Endometrium (tissue), 2 donors: ENCODE measurements around the gene RAMP3.

Source experiments
- FAIRE-seq: peaks from 2 replicates; lab custom pipeline; 2012; peaks lifted over from hg19 to GRCh38; lab: Jason Lieb, UNC
- donor health status: control.
- donor health status: control.

Gene RAMP3

DNA sequence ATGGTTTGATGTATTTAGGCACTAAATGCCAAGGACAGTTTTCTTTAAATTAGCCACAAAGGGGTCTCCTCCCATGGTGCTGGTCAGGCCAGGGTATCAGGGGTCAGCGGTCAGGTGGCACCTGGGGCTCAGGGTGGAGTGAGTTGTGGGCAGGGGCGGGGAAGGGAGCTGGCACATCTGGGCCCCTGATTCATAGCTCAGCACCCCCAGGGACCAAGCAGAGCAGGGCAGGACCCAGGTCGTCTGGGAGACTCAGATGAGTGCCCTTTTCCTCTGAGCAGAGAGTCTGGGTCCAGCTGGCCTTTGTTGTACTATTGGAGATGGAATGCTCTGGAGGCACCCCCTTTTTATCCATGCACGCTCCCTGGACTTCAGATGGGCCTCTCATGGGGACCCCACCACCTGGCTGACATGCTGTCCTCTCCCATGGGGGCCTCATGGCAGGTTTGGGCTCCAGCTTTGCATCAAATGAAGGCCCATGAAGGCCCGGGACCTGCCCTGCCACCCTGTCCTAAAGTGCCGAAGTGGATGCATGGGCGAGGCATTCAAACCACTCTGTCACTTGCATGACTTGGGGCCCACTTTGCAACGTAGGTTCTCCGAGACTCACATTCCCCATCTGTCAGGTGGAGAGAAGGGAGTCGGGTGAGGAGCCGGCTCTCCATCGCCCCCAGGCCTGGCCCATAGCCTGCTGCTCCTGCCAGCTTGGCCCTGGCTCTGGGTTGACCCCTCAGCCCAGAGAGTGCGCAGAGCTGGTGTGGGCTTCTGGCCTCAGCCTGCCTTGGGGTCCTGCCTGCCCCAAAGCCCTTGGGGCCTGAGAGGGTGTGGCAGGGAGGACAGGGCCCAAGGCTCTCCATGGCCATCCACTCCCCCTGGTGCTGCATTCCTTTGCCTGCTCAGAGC is 66.4 kb downstream of the RAMP3 start:
- FAIRE-seq = no peak

DNA sequence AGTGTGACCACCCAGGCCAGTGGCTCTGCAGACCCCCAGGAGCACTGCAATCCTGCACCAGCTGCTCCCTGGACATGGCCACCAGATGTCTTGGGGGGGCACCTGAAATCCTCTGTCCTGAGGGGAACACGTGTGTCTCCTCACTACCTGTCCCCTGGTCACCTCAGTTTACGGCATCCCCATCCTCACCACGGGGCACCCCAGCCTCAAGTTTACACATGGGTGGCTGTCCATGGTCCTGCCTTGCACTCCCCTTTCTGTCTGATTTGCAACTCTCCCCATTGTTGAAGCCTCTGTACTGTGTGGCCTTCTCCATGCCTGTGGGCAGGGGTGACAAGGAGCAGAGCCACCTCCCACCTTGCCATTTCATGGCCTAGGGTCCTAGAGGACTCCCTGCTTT is 67.2 kb downstream of the RAMP3 start:
- no peak for FAIRE-seq

DNA sequence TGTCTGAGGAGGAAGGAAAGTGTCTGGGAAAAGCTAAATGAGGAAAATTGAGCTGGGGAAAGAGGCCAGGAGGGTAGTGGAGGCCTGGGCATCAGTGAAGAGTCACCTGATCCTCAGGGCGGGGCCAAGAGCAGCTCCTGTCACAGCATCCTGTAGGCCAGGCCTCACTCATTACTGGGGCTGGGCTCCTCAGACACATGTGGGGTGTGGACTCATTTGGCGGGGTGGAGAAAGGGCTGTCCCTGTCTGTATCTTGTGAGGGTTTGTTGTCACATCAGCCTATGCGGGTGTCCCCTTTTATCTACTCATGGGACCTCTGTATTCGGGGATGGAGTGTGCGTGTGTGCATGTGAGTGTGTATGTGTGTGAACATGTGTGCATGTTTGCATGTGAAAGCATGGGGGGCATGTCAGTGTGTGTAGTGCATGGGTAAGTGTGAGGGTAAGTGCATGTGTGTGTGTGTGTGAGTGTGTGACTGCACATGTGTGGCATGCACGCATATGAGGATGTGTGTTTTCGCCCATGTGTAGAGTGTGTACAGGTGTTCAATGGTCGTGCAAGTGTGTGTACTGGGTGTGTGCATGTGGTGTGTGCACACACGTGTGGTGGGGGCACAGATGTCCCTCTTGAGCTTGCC is 67.8 kb downstream of the RAMP3 start:
- FAIRE-seq = no peak

DNA sequence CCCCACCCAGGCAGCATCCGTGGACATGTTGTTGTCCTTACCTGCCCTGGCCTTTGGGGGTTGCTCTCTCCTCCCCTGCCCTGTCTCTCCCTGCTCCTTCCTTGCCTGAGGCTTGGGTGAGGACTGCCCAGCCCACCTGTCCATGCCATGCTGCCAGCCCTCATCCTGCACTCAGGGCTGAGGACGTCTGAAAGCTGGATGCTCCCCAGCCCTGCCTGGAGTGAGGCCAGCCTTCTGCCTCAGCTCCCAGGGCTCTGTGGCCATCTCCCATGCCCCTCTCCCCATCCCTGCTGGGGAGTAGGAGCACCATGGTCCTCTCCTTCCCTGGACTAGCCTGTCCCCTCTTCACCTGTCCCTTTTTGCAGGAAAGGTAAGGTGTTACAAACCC is 68.4 kb downstream of the RAMP3 start:
- no peak for FAIRE-seq

DNA sequence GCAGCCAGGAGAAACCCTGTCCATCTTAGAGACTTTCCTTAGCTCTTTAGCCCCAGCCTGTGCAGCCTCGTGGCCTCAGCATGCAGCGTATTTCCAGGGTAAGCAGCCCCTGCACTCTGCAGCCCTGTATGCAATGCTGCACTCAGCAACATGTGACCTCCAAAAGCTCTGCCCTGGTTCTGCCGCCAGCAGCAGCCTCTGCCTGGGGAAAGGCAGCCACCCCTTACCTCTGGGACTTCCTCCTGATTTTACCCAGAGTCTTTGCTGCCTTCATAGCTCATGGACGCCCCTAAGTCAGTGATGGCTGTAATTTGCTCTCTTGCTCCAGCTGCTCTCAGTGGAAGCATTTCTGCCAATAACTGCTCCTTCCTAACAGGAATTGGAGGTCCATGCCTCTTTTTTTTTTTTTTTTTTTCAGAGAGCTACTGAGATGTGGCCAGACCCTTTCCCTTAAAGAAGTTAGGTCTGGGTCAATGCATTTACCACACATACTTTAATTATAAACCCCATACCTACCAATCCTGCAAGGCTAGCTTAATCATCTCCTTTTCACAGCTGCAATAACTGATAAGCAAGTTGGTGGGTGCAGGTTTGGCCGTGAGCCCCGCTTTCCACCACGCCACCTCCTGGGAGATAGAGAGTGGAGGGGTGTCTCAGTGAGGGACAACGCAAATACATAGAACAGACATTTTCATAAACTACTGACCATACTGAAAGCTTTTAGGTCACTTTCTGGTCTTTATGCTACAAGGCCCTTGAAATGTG is 71.7 kb downstream of the RAMP3 start:
- FAIRE-seq = no peak

DNA sequence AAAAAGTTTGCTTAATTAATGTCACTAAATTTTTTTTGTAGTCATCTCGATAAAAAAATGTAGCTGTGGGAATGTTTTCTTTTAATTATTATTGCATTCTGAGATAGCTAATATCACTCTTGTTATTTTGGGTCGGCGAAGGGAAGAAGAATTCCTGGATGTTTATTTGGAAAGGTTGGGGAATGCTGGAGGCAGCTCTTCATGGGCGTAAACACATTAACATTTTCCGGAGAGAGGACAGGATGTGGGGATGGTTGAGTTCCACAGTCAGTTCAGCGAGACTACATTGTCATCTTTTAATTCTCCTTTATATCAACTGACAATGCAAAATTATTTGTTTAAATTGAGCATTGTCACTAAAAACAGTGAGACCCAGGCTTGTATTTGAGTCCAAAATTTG is 72.5 kb downstream of the RAMP3 start:
- FAIRE-seq = peak; percentile 50

DNA sequence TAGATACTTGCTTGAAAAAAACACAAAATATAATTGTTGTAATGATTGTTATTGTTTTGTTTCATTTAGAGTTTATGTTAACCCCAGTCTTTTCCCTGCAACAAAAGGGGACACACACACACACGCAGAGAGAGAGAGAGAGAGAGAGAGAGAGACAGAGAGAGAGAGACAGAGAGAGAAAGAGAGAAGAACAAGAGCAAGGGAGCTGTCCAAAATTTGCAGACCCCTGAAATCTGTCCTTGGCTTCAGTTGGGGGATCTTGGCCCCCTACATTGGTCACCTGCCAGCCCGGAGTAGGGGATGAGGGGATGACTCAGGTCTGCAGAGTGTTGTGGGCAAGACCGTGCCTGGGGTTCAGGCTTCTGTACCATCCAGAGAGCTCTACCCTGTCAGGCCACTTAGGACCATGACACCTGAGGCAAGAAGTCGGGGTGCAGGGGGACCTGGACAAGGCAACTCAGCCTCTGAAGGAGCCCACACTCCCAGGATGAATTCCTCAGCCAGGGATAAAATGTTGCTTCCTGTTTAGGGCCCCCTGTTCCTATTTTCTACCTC is 73.1 kb downstream of the RAMP3 start:
- FAIRE-seq = no peak

DNA sequence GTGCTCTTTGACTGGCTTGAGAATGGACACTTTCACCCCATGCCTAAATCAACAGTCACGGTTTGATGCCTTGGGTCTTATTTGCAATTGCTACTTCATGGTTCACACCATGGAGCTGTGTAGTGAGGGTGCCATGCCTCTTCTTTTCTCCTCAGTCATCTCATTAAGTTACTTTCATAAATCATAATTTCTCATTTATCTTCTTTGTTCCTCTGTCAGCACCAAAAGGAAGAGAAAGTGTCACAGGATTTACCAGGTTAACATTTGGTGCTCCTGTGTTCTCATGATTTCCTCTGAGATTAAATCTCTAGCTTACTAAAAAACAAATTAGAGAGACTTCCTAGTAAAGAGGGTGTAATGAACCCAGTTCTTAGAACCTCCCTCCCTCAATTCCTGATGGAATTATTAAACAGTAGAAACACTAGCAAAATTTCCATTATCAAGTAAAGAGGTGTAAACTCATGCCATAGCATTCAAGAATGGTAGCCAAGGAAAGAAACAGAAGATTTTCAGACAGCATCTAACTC is 75.7 kb downstream of the RAMP3 start:
- FAIRE-seq = no peak
